Smooth muscle cell (in vitro differentiated cells): ENCODE results near the gene MAP3K10. TPM values are rescaled to one million over a fixed set of nuclear protein-coding genes. Genes with fewer than 3 reads are reported as not detected.
A peak's percentile ranks its signal among the peaks of the same experiment; 100 is the strongest.

Experiments used
- DNase-seq: peaks from one replicate; lab custom pipeline; 2025; ENCODE audit not compliant: unreplicated experiment; lab: John Stamatoyannopoulos, UW
- H2AFZ ChIP-seq: fragments of 200-600 bp; sonication (generic); 2 replicates; pipeline ENCODE4 v1.6.0; 2016; ENCODE audit warnings: antibody characterized with exemption, low read depth, mild to moderate bottlenecking
- H3F3A ChIP-seq: fragments of 200-600 bp; sonication (generic); 2 replicates; pipeline ENCODE4 v1.6.0; 2017; ENCODE audit warnings: antibody characterized with exemption, low read depth
- H3K27ac ChIP-seq: fragments of 200-600 bp; sonication (generic); 2 replicates; pipeline ENCODE4 v1.5.1; 2016; ENCODE audit warnings: low read depth, mild to moderate bottlenecking
- H3K27me3 ChIP-seq: fragments of 200-600 bp; sonication (generic); 2 replicates; pipeline ENCODE4 v1.6.1; 2016; ENCODE audit warnings: low read depth, mild to moderate bottlenecking
- H3K36me3 ChIP-seq: fragments of 200-600 bp; sonication (generic); 2 replicates; pipeline ENCODE4 v1.5.1; 2016; ENCODE audit warnings: low read depth
- H3K4me1 ChIP-seq: fragments of 200-600 bp; sonication (generic); 2 replicates; pipeline ENCODE4 v1.5.1; 2016; ENCODE audit warnings: low read depth
- H3K4me2 ChIP-seq: fragments of 200-600 bp; sonication (generic); 2 replicates; pipeline ENCODE4 v1.6.0; 2016; ENCODE audit warnings: mild to moderate bottlenecking
- H3K4me3 ChIP-seq: fragments of 200-600 bp; sonication (generic); 2 replicates; pipeline ENCODE4 v1.5.1; 2016; ENCODE audit warnings: mild to moderate bottlenecking
- H3K79me2 ChIP-seq: fragments of 200-600 bp; sonication (generic); 2 replicates; pipeline ENCODE4 v1.6.0; 2016; ENCODE audit warnings: low read depth, mild to moderate bottlenecking
- H3K9ac ChIP-seq: fragments of 200-600 bp; sonication (generic); 2 replicates; pipeline ENCODE4 v1.6.0; 2016; ENCODE audit warnings: low read depth
- H3K9me3 ChIP-seq: fragments of 200-600 bp; sonication (generic); replicated peaks from 2 replicates; pipeline ENCODE4 v1.5.1; 2016; ENCODE audit warnings: low read depth
- H4K20me1 ChIP-seq: fragments of 200-600 bp; sonication (generic); 2 replicates; pipeline ENCODE4 v1.6.0; 2016; ENCODE audit warnings: low read depth
- WGBS: methylation state at CpG from one replicate; pipeline ENCODE4 v1.1.7; 2016; ENCODE audit warnings: low lambda C conversion rate; 5-methylcytosine and 5-hydroxymethylcytosine counted together
- polyA plus RNA-seq: library from polyadenylated mRNA; unstranded; fragments of >200 nt; fragmentation: Nextera tagmentation; extraction: Ambion mirVana; gene quantifications from 2 replicates; pipeline ENCODE4 v1.2.1, GENCODE V29; 2016
- total RNA-seq: library from RNA; depleted of rRNA; stranded (reverse); fragments of >200 nt; gene quantifications from 2 replicates; pipeline ENCODE4 v1.2.3, GENCODE V29; 2014
- TF ChIP-seq, protein P1 (sequence below): fragments of 200-600 bp; sonication (generic); IDR thresholded peaks from 2 replicates; pipeline ENCODE4 v1.5.1; 2017; ENCODE audit warnings: borderline replicate concordance, mild to moderate bottlenecking, antibody characterized with exemption; ENCODE audit not compliant: insufficient read depth, poor library complexity, severe bottlenecking

MAP3K10 gene
- total and polyA plus RNA-seq, 2 experiments from 2014 or later = 4.4 to 7.8 TPM

DNA sequence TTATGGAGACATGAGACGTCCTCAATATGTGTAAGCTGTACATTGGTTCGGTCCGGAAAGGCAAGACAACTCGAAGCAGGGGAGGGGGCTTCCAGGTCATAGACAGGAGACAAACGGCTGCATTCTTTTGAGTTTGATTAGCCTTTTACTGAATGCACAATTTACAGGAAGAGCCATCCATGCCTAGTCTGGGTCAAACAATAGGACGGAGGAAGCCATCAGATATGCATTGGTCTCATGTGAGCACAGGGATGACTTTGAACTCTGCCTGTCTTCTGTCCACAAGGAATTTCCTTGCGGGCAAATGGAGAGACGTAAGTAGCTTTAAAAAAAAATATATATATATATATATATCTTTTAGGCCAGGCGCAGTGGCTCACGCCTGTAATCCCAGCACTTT lies 37.1 kb downstream of the MAP3K10 start:
- TF ChIP-seq, protein P1, sequence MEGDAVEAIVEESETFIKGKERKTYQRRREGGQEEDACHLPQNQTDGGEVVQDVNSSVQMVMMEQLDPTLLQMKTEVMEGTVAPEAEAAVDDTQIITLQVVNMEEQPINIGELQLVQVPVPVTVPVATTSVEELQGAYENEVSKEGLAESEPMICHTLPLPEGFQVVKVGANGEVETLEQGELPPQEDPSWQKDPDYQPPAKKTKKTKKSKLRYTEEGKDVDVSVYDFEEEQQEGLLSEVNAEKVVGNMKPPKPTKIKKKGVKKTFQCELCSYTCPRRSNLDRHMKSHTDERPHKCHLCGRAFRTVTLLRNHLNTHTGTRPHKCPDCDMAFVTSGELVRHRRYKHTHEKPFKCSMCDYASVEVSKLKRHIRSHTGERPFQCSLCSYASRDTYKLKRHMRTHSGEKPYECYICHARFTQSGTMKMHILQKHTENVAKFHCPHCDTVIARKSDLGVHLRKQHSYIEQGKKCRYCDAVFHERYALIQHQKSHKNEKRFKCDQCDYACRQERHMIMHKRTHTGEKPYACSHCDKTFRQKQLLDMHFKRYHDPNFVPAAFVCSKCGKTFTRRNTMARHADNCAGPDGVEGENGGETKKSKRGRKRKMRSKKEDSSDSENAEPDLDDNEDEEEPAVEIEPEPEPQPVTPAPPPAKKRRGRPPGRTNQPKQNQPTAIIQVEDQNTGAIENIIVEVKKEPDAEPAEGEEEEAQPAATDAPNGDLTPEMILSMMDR = no peak
- Histone ChIP-seq H3K4me1 (peaks cover 10% of the 10 kb centered on the region), H3K9me3 (no peaks in the 10 kb centered on the region), H3K9ac (no peak overlapping the region), H4K20me1 (no peaks in the 10 kb centered on the region), H3K27me3 (peaks cover 28% of the 10 kb centered on the region), H3K79me2 (no peaks in the 10 kb centered on the region), H3K36me3 (no peaks in the 10 kb centered on the region), H3K27ac (no peak overlapping the region), H3F3A (no peaks in the 10 kb centered on the region), H2AFZ (no peak overlapping the region), H3K4me2 (no peak overlapping the region), H3K4me3 (no peak overlapping the region)
- 91% methylated on average over 10 of the region's 10 CpGs for WGBS
- DNase-seq = no peak

DNA sequence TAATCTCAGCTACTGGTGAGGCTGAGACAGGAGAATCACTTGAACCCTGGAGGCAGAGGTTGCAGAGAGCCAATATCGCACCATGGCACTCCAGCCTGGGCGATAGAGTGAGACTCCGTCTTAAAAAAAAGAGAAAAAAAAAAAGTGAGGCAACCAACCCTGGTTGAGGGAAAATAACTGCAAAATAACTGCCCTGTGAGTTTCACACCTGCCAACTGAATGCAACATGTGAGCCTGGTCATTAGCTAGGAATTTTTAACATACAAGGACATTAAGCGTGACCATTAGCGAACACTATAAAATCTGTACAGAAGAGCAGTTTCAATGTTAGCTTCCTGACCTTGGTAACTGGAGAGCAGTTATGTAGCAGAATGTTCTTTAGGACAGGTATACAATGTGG lies 37.6 kb downstream of the MAP3K10 start:
- H3K4me2 ChIP-seq = peak overlapping the region; percentile 1

DNA sequence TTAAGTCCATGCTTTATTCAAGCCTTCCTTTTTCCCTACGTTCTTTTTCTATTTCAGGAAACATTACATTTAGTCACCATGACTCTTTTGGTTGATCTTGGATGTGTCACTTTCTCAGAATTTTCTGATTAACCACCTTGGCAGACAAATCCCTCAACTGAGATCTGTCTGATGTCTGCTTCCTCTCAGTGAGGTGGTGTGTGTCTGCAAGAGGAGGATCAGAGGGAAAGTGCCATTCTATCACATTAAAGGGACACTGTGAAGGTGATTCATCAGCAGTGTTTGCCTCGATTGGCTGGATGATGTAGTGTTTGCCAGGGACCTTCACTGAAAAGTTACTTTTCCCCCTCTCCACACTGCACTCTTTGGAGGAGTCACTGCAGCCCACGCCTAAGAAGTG lies 38.3 kb downstream of the MAP3K10 start:
- H3F3A ChIP-seq = no peaks in the 10 kb centered on the region
- TF ChIP-seq, protein P1 = no peak
- H3K9me3 ChIP-seq = no peaks in the 10 kb centered on the region
- DNase-seq = no peak
- H3K27ac ChIP-seq = peak overlapping the region; percentile 2
- peak overlapping the region; percentile 1 for H3K4me2 ChIP-seq
- H3K79me2 ChIP-seq = no peaks in the 10 kb centered on the region
- H3K4me1 ChIP-seq = peaks cover 10% of the 10 kb centered on the region
- H4K20me1 ChIP-seq = no peaks in the 10 kb centered on the region
- H3K4me3 ChIP-seq = no peak overlapping the region
- no peaks in the 10 kb centered on the region for H3K36me3 ChIP-seq
- H3K9ac ChIP-seq = no peak overlapping the region
- H2AFZ ChIP-seq = no peak overlapping the region
- 46% methylated on average over 3 of the region's 3 CpGs for WGBS
- peaks cover 20% of the 10 kb centered on the region for H3K27me3 ChIP-seq

More for the DNA sequence above, 37.6 kb downstream of the MAP3K10 start:
- Histone ChIP-seq H3K79me2 (no peaks in the 10 kb centered on the region), H4K20me1 (no peaks in the 10 kb centered on the region), H3K9ac (no peak overlapping the region), H2AFZ (no peak overlapping the region), H3K36me3 (no peaks in the 10 kb centered on the region), H3K9me3 (no peaks in the 10 kb centered on the region), H3K27me3 (peaks cover 24% of the 10 kb centered on the region), H3K27ac (peak overlapping the region; percentile 2), H3K4me1 (peaks cover 10% of the 10 kb centered on the region), H3F3A (no peaks in the 10 kb centered on the region), H3K4me3 (no peak overlapping the region)
- WGBS = 97% methylated on average over 5 of the region's 5 CpGs
- DNase-seq = no peak
- TF ChIP-seq, protein P1 = no peak

DNA sequence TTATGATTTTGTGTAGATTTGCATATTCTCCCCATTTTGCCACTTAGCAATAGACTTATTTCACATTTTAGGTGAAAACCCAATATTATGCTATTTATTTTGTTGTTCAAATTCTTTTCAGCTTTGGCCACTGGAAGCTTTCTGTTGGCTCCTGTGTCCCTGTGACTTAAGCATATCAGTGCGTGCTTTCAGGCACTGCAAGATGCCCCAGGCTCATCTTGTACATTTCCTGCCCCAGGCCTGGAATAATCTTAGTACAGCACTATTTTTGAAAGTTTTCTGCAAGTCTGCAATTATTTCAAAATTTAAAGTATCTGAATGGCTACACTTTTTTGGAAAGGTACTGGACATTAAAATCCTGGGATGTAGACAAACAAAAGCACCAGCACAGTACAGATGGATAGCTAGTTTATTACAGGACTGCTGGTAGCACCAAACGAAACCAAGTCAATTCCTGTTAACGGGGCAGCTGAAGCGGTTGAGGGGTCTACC lies 38.7 kb downstream of the MAP3K10 start:
- H3K4me1 ChIP-seq = peaks cover 10% of the 10 kb centered on the region
- no peaks in the 10 kb centered on the region for H3K9me3 ChIP-seq
- no peaks in the 10 kb centered on the region for H3K79me2 ChIP-seq
- no peak overlapping the region for H2AFZ ChIP-seq
- H3K9ac ChIP-seq = no peak overlapping the region
- H3K4me2 ChIP-seq = no peak overlapping the region
- 90% methylated on average over 4 of the region's 4 CpGs for WGBS
- H3K4me3 ChIP-seq = no peak overlapping the region
- no peak overlapping the region for H3K27ac ChIP-seq
- no peaks in the 10 kb centered on the region for H4K20me1 ChIP-seq
- TF ChIP-seq, protein P1 = no peak
- no peak for DNase-seq
- no peaks in the 10 kb centered on the region for H3K36me3 ChIP-seq
- no peaks in the 10 kb centered on the region for H3F3A ChIP-seq
- H3K27me3 ChIP-seq = peaks cover 20% of the 10 kb centered on the region
